H1 (cell line): Measurements from ENCODE around the gene INHBA. TPM values are rescaled to one million over a fixed set of nuclear protein-coding genes. Genes with fewer than 3 reads are reported as not detected.

Experiments used
- CTCF ChIA-PET: fragments of 300-600 bp; sonication (Branson Sonifier 250); formaldehyde crosslinking; loops from one replicate; lab custom pipeline; 2021; ENCODE audit not compliant: partially characterized antibody; lab: Charles Lee
- POLR2A ChIA-PET: fragments of 300-600 bp; sonication (Branson Sonifier 250); formaldehyde crosslinking; loops from one replicate; lab custom pipeline; 2021; ENCODE audit warnings: inconsistent platforms; ENCODE audit not compliant: partially characterized antibody; lab: Charles Lee
- DNase-seq, 2 experiments: peaks; one replicate each; pipeline versions ENCODE4 v3.0.0 to v3.0.0-alpha.2; 2010 to 2022; ENCODE audit warnings: low spot score in 2 of 2, low read depth in 1 of 2, mixed read lengths in 1 of 2
- FAIRE-seq: peaks from 2 replicates; lab custom pipeline; 2011; peaks lifted over from hg19 to GRCh38; lab: Jason Lieb, UNC
- H2AFZ ChIP-seq: 2 replicates; pipeline ENCODE4 v1.8.1; 2012; ENCODE audit warnings: low read length, inconsistent platforms
- H2AK5ac ChIP-seq: 2 replicates; pipeline ENCODE4 v1.6.1; 2013; ENCODE audit warnings: low read depth, low read length
- H2BK120ac ChIP-seq: replicated peaks from 2 replicates; pipeline ENCODE3; 2013; ENCODE audit warnings: low read depth, low read length, inconsistent platforms
- H2BK12ac ChIP-seq: 2 replicates; pipeline ENCODE4 v1.6.1; 2013; ENCODE audit warnings: low read depth, low read length
- H2BK15ac ChIP-seq: 2 replicates; pipeline ENCODE4 v1.6.1; 2013; ENCODE audit warnings: low read length
- H2BK20ac ChIP-seq: 2 replicates; pipeline ENCODE4 v1.6.1; 2013; ENCODE audit warnings: low read length
- H2BK5ac ChIP-seq: 2 replicates; pipeline ENCODE4 v1.6.1; 2013; ENCODE audit warnings: low read depth, low read length
- H3K14ac ChIP-seq: 2 replicates; pipeline ENCODE4 v1.6.1; 2013; ENCODE audit warnings: inconsistent platforms; ENCODE audit not compliant: insufficient read length
- H3K18ac ChIP-seq: 2 replicates; pipeline ENCODE4 v1.6.1; 2013; ENCODE audit warnings: low read length; ENCODE audit errors: extremely low read depth
- H3K23ac ChIP-seq: 2 replicates; pipeline ENCODE4 v1.6.1; 2013; ENCODE audit warnings: inconsistent platforms; ENCODE audit not compliant: insufficient read length
- H3K23me2 ChIP-seq: 2 replicates; pipeline ENCODE4 v1.6.1; 2013; ENCODE audit warnings: low read depth, low read length
- H3K27ac ChIP-seq: 2 replicates; pipeline ENCODE4 v1.6.1; 2011; ENCODE audit warnings: low read depth, low read length, inconsistent platforms
- H3K27me3 ChIP-seq, 4 experiments: replicated peaks in 1 of 4; 1 replicate in 1 of 4; 2 replicates in 3 of 4; pipeline versions ENCODE4 v1.6.1 to v1.8.1; 2011 to 2013; ENCODE audit warnings: low read length in 3 of 4, mild to moderate bottlenecking in 3 of 4, inconsistent platforms in 2 of 4, mixed read lengths in 2 of 4, moderate library complexity in 1 of 4; ENCODE audit not compliant: control insufficient read depth in 3 of 4, insufficient read depth in 3 of 4; ENCODE audit errors: extremely low read depth in 1 of 4
- H3K36me3 ChIP-seq, 4 experiments: 2 replicates each; pipeline versions ENCODE4 v1.6.1 to v1.8.1; 2011 to 2013; ENCODE audit warnings: mild to moderate bottlenecking in 4 of 4, low read length in 3 of 4, moderate library complexity in 2 of 4, control low read depth in 1 of 4, inconsistent platforms in 1 of 4; ENCODE audit not compliant: insufficient read depth in 4 of 4, control insufficient read depth in 2 of 4
- H3K4ac ChIP-seq: replicated peaks from 2 replicates; pipeline ENCODE3; 2013; ENCODE audit warnings: low read length, low read depth, mixed read lengths, inconsistent platforms; ENCODE audit not compliant: insufficient read length
- H3K4me1 ChIP-seq, 4 experiments: replicated peaks in 1 of 4; 1 replicate in 1 of 4; 2 replicates in 3 of 4; pipeline versions ENCODE4 v1.6.1 to v1.8.1; 2011 to 2013; ENCODE audit warnings: low read length in 3 of 4, inconsistent platforms in 2 of 4, mixed read lengths in 1 of 4; ENCODE audit not compliant: insufficient read depth in 4 of 4, control insufficient read depth in 3 of 4
- H3K4me2 ChIP-seq, 2 experiments: 2 replicates each; pipeline versions ENCODE4 v1.6.1 to v1.8.1; 2011 to 2013; ENCODE audit warnings: low read depth in 2 of 2, low read length in 2 of 2, control low read depth in 1 of 2, inconsistent platforms in 1 of 2, mild to moderate bottlenecking in 1 of 2; ENCODE audit not compliant: insufficient read depth in 1 of 2
- H3K4me3 ChIP-seq, 4 experiments: fragments of 200-600, 300-600 bp in 1 of 4; sonication (generic), shearing (Covaris generic), sonication (Bioruptor Twin) in 1 of 4; 2 replicates each; pipeline versions ENCODE4 v1.5.1 to v1.8.1; 2011 to 2016; ENCODE audit warnings: low read length in 4 of 4, low read depth in 3 of 4, control low read depth in 2 of 4, inconsistent platforms in 2 of 4, mild to moderate bottlenecking in 2 of 4, mixed read lengths in 1 of 4, moderate library complexity in 1 of 4; ENCODE audit not compliant: insufficient read depth in 2 of 4; ENCODE audit errors: extremely low read depth in 1 of 4
- H3K56ac ChIP-seq: replicated peaks from 2 replicates; pipeline ENCODE3; 2013; ENCODE audit warnings: low read depth, mild to moderate bottlenecking, mixed read lengths, low read length, inconsistent platforms; ENCODE audit not compliant: insufficient read length
- H3K79me1 ChIP-seq: 2 replicates; pipeline ENCODE4 v1.6.1; 2013; ENCODE audit warnings: low read depth, low read length, control low read depth
- H3K79me2 ChIP-seq, 2 experiments: 2 replicates each; pipeline versions ENCODE4 v1.6.1 to v1.8.1; 2012 to 2013; ENCODE audit warnings: low read length in 2 of 2, mild to moderate bottlenecking in 2 of 2, inconsistent platforms in 1 of 2; ENCODE audit not compliant: insufficient read depth in 2 of 2, control insufficient read depth in 1 of 2
- H3K9ac ChIP-seq, 4 experiments: replicated peaks in 1 of 4; 1 replicate in 1 of 4; 2 replicates in 3 of 4; pipeline versions ENCODE4 v1.6.1 to v1.8.1; 2011 to 2013; ENCODE audit warnings: low read depth in 3 of 4, low read length in 3 of 4, control low read depth in 2 of 4, mild to moderate bottlenecking in 2 of 4, moderate library complexity in 2 of 4, inconsistent platforms in 1 of 4; ENCODE audit errors: extremely low read depth in 1 of 4
- H3K9me3 ChIP-seq, 2 experiments: 2 replicates each; pipeline versions ENCODE4 v1.6.1 to v1.8.1; 2012 to 2013; ENCODE audit warnings: mild to moderate bottlenecking in 2 of 2, moderate library complexity in 2 of 2, control low read depth in 1 of 2, inconsistent platforms in 1 of 2, low read depth in 1 of 2, low read length in 1 of 2, mixed read lengths in 1 of 2; ENCODE audit not compliant: insufficient read depth in 2 of 2
- H4K20me1 ChIP-seq, 2 experiments: replicated peaks in 1 of 2; 2 replicates each; pipeline versions ENCODE3 to v1.8.1; 2011 to 2013; ENCODE audit warnings: inconsistent platforms in 2 of 2, low read length in 2 of 2, mild to moderate bottlenecking in 1 of 2; ENCODE audit not compliant: insufficient read depth in 2 of 2, control insufficient read depth in 1 of 2
- H4K5ac ChIP-seq: 2 replicates; pipeline ENCODE4 v1.6.1; 2013; ENCODE audit warnings: low read length, low read depth, mixed read lengths, inconsistent platforms; ENCODE audit not compliant: insufficient read length
- H4K8ac ChIP-seq: 2 replicates; pipeline ENCODE4 v1.8.0; 2013; ENCODE audit warnings: mild to moderate bottlenecking, moderate library complexity, low read length, inconsistent platforms; ENCODE audit not compliant: insufficient read depth; ENCODE audit errors: extremely low read depth
- H4K91ac ChIP-seq: replicated peaks from 2 replicates; pipeline ENCODE3; 2013; ENCODE audit warnings: low read length, mixed read lengths, inconsistent platforms; ENCODE audit not compliant: insufficient read length
- ASH2L ChIP-seq: fragments of 200-600, 300-600 bp; sonication (generic); IDR thresholded peaks from one replicate; pipeline ENCODE4 v1.7.1; 2017; ENCODE audit warnings: low read length
- CBX5 ChIP-seq: fragments of 300-800, 300-1000 bp; sonication (generic); IDR thresholded peaks from 2 replicates; pipeline ENCODE4 v1.7.1; 2016; ENCODE audit warnings: antibody characterized with exemption, low read length, low read depth
- CHD2 ChIP-seq: IDR thresholded peaks from 2 replicates; pipeline ENCODE4 v1.6.1; 2012; ENCODE audit warnings: low read length, improper control_type of control experiment
- HDAC6 ChIP-seq: IDR thresholded peaks from one replicate; pipeline ENCODE4 v1.7.1; 2012; ENCODE audit warnings: low read depth, mild to moderate bottlenecking, inconsistent platforms, low read length, moderate library complexity
- KDM1A ChIP-seq: fragments of 200-600, 300-600 bp; sonication (generic); IDR thresholded peaks from 2 replicates; pipeline ENCODE4 v1.7.1; 2016; ENCODE audit warnings: mild to moderate bottlenecking, low read length, borderline replicate concordance
- NRF1 ChIP-seq: IDR thresholded peaks from 2 replicates; pipeline ENCODE4 v1.6.1; 2011; ENCODE audit warnings: mild to moderate bottlenecking, low read depth, low read length, improper control_type of control experiment
- POU5F1 ChIP-seq: IDR thresholded peaks from 2 replicates; pipeline ENCODE4 v1.6.1; 2011; ENCODE audit warnings: low read depth, mild to moderate bottlenecking, low read length, moderate library complexity
- RFX5 ChIP-seq: IDR thresholded peaks from 2 replicates; pipeline ENCODE4 v1.6.1; 2011; ENCODE audit warnings: low read depth, low read length, improper control_type of control experiment, borderline replicate concordance
- SAP30 ChIP-seq: fragments of 300-600 bp; sonication (generic); IDR thresholded peaks from 2 replicates; pipeline ENCODE4 v1.7.1; 2012; ENCODE audit warnings: low read length, moderate library complexity, mild to moderate bottlenecking, inconsistent platforms; ENCODE audit not compliant: insufficient read depth, insufficient replicate concordance
- SIRT6 ChIP-seq: IDR thresholded peaks from one replicate; pipeline ENCODE4 v1.7.1; 2012; ENCODE audit warnings: low read length, inconsistent platforms
- SP1 ChIP-seq: IDR thresholded peaks from 2 replicates; pipeline ENCODE4 v1.6.1; 2011; ENCODE audit warnings: low read depth, low read length
- SP2 ChIP-seq: IDR thresholded peaks from 2 replicates; pipeline ENCODE4 v1.6.1; 2012; ENCODE audit warnings: mild to moderate bottlenecking, low read length, inconsistent platforms
- YY1 ChIP-seq: IDR thresholded peaks from 2 replicates; pipeline ENCODE4 v1.6.1; 2011; ENCODE audit warnings: low read depth, mild to moderate bottlenecking, low read length
- ZNF274 ChIP-seq: IDR thresholded peaks from 2 replicates; pipeline ENCODE4 v1.7.0; 2012; ENCODE audit warnings: low read length, borderline replicate concordance; ENCODE audit errors: extremely low read depth
- WGBS, 2 experiments: shearing (Covaris generic) in 1 of 2; methylation state at CpG; one replicate each; pipeline versions ENCODE4 v1.1.6 to v1.1.7; 2013 to 2015; ENCODE audit warnings: low lambda C conversion rate in 2 of 2, mixed read lengths in 2 of 2, inconsistent platforms in 1 of 2, low coverage in 1 of 2, missing lambda C conversion rate in 1 of 2; ENCODE audit not compliant: insufficient replicate concordance in 2 of 2, insufficient coverage in 1 of 2, insufficient read length in 1 of 2; ENCODE audit errors: extremely low coverage in 1 of 2, missing lambda C conversion rate in 1 of 2; 5-methylcytosine and 5-hydroxymethylcytosine counted together
- polyA plus RNA-seq, 7 experiments: library from polyadenylated mRNA; depleted of rRNA in 3 of 7; stranded (reverse) in 5 of 7; unstranded in 2 of 7; fragments of >200 nt in 5 of 7; fragments of 200-250 nt in 2 of 7; gene quantifications; 1 replicate in 5 of 7; 2 replicates in 1 of 7; 4 replicates in 1 of 7; pipeline versions ENCODE4 v1.2.1 to v1.2.3, GENCODE V29; 2011 to 2013; ENCODE audit warnings: missing spikeins in 2 of 7, mixed read lengths in 2 of 7
- total RNA-seq: library from RNA; stranded (reverse); fragmentation: NEBNext Ultra II Directional; extraction: Animal tissue kit (Norgen Biotek cat#: 25700); gene quantifications from 2 replicates; pipeline ENCODE4 v1.2.1, GENCODE V29; 2021

Gene INHBA
- total and polyA plus RNA-seq, 2 of the 8 experiments (the other 6 are each of a cell fraction or from before 2014, with no cell fraction given), result 1.1 to 2.7 TPM

DNA sequence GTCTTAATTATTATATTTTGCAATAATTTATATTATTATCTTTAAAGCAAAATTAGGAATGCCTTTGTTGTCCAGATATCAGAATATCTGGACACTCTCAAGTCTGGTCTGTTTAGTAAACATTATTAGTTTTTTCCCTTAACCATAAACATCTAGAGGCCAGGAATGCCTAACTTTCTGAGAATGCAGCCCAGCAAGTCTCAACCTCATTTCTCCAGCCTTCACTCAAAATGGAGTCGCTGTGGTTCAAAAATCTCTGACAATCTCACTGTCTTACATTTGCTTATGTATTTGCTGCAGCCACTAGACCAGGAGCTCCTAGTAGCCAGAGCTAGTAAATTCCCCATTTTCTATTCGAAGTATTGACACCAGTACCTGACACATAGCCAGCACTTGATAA, 49.7 kb upstream of the INHBA start:
- H2BK20ac ChIP-seq, result no peak overlapping the region
- POLR2A ChIA-PET, result no interaction called here

More for the DNA sequence above, 49.7 kb upstream of the INHBA start:
- H3K27ac ChIP-seq, result no peak overlapping the region
- no peak overlapping the region for H2BK120ac ChIP-seq
- no peak overlapping the region for H4K91ac ChIP-seq
- H3K23ac ChIP-seq, result no peak overlapping the region
- H3K9me3 ChIP-seq, result peaks cover 19 to 39% of the 10 kb centered on the region in 2 experiments
- no peak overlapping the region for H4K8ac ChIP-seq
- no peaks in the 10 kb centered on the region for H3K79me2 ChIP-seq
- H3K36me3 ChIP-seq, result peaks cover 0 to 3% (median 0%) of the 10 kb centered on the region in 4 experiments; a peak in 1 of 8 replicates
- H3K79me1 ChIP-seq, result no peaks in the 10 kb centered on the region
- no peak overlapping the region for H3K18ac ChIP-seq
- H3K23me2 ChIP-seq, result no peaks in the 10 kb centered on the region
- no peaks in the 10 kb centered on the region for H4K20me1 ChIP-seq
- no peak overlapping the region for H4K5ac ChIP-seq
- no peak overlapping the region for H2BK5ac ChIP-seq
- no peak overlapping the region for H3K56ac ChIP-seq
- FAIRE-seq (no peak), DNase-seq (no peak)
- no peak overlapping the region for H2AK5ac ChIP-seq
- no peak overlapping the region for H3K4me2 ChIP-seq
- no peak overlapping the region for H2BK12ac ChIP-seq
- no peak overlapping the region for H2BK15ac ChIP-seq
- no peak overlapping the region for H2AFZ ChIP-seq
- no peak overlapping the region for H3K14ac ChIP-seq
- no peak overlapping the region for H3K4ac ChIP-seq
- CTCF ChIA-PET, result interaction anchor here (1.2 kb wide), 1 partner anchor 42 kb away, joined by 3 read pairs; no protein-coding TSS in a partner anchor
- H3K4me1 ChIP-seq, result no peaks in the 10 kb centered on the region
- no peak overlapping the region for H3K9ac ChIP-seq
- no peaks in the 10 kb centered on the region for H3K27me3 ChIP-seq
- TF ChIP-seq CBX5 (no peak), NRF1 (no peak), SP2 (no peak), POU5F1 (no peak), SP1 (no peak), SAP30 (no peak), ZNF274 (no peak), SIRT6 (no peak), YY1 (no peak), KDM1A (no peak), HDAC6 (no peak), ASH2L (no peak), CHD2 (no peak), RFX5 (no peak)
- WGBS, 2 experiments, result 94% methylated on average over 2 of the region's 2 CpGs; no CpG with 5 or more reads in 1 of the 2 experiments
- no peak overlapping the region for H3K4me3 ChIP-seq
